Tibial nerve (tissue), 4 donors: Measurements from ENCODE around the gene APOH. TPM values are rescaled to one million over a fixed set of nuclear protein-coding genes. Genes with fewer than 3 reads are reported as not detected.

Experiments
- DNase-seq, 2 donors: peaks; one replicate each; pipeline ENCODE4 v3.0.0-alpha.2; 2019; ENCODE audit warnings: low spot score in 2 of 2
- H3K27ac ChIP-seq, 4 donors: fragments of 200-600 bp; sonication (generic) in 3 of 4; one replicate each; pipeline ENCODE4 v1.5.1; 2017 to 2019; ENCODE audit warnings: mild to moderate bottlenecking in 1 of 4
- H3K27me3 ChIP-seq, 2 donors: fragments of 200-600 bp; sonication (generic) in 1 of 2; one replicate each; pipeline versions ENCODE4 v1.5.1 to v1.6.0; 2017 to 2019
- H3K36me3 ChIP-seq, 3 donors: fragments of 200-600 bp; sonication (generic); one replicate each; pipeline ENCODE4 v1.5.1; 2018 to 2019
- H3K4me1 ChIP-seq, 4 donors: fragments of 200-600 bp; sonication (generic) in 3 of 4; one replicate each; pipeline ENCODE4 v1.5.1; 2017 to 2019
- H3K4me3 ChIP-seq, 4 donors: fragments of 200-600 bp; sonication (generic) in 3 of 4; one replicate each; pipeline ENCODE4 v1.5.1; 2017 to 2019; ENCODE audit warnings: mild to moderate bottlenecking in 1 of 4, moderate library complexity in 1 of 4
- H3K9me3 ChIP-seq, 4 donors: fragments of 200-600 bp; sonication (generic) in 3 of 4; one replicate each; pipeline ENCODE4 v1.5.1; 2017 to 2019
- EP300 ChIP-seq, 2 donors: sonication (generic); formaldehyde crosslinking; IDR thresholded peaks; one replicate each; pipeline ENCODE4 v1.6.1; 2017; ENCODE audit warnings: antibody characterized with exemption in 2 of 2, mild to moderate bottlenecking in 1 of 2
- POLR2A ChIP-seq, 2 donors: fragments of 450-650 bp; IDR thresholded peaks; one replicate each; pipeline ENCODE4 v1.6.1; 2017; ENCODE audit warnings: antibody characterized with exemption in 2 of 2, mild to moderate bottlenecking in 2 of 2, moderate library complexity in 2 of 2
- WGBS, 2 donors: methylation state at CpG; one replicate each; pipeline ENCODE4 v1.1.5; 2018; 5-methylcytosine and 5-hydroxymethylcytosine counted together
- small RNA-seq: library from RNA; depleted of rRNA; stranded (forward); fragments of <200 nt; gene quantifications from one replicate; pipeline ENCODE3, GENCODE V24; 2016
- total RNA-seq, 4 donors: library from RNA; depleted of rRNA; stranded (reverse); fragments of >200 nt; gene quantifications; one replicate each; pipeline ENCODE4 v1.1.0, GENCODE V29; 2016
- TF ChIP-seq, protein P1 (sequence below), 5 experiments: fragments of 200-600 bp in 3 of 5; fragments of 450-650 bp in 2 of 5; sonication (generic) in 3 of 5; IDR thresholded peaks; one replicate each; pipeline ENCODE4 v1.5.1; 2016 to 2019; ENCODE audit warnings: antibody characterized with exemption in 5 of 5, mild to moderate bottlenecking in 3 of 5, moderate library complexity in 2 of 5

Gene APOH
- total RNA-seq, 4 donors from 2014 or later = not detected

GRCh38 chr17:66169839-66170238 is 59.4 kb downstream of the APOH start:
- Histone ChIP-seq H3K27me3 (no peaks in the 10 kb centered on the region), H3K4me1 (no peaks in the 10 kb centered on the region), H3K4me3 (no peak overlapping the region), H3K27ac (no peak overlapping the region), H3K9me3 (no peaks in the 10 kb centered on the region), H3K36me3 (peaks cover 0 to 28% (median 0%) of the 10 kb centered on the region in 3 donors)
- 73 to 75% methylated on average over 3 of the region's 3 CpGs for WGBS, 2 donors
- DNase-seq = no peak
- no peak for TF ChIP-seq POLR2A (IDR thresholded peaks at IDR 0.05)
- TF ChIP-seq, protein P1, sequence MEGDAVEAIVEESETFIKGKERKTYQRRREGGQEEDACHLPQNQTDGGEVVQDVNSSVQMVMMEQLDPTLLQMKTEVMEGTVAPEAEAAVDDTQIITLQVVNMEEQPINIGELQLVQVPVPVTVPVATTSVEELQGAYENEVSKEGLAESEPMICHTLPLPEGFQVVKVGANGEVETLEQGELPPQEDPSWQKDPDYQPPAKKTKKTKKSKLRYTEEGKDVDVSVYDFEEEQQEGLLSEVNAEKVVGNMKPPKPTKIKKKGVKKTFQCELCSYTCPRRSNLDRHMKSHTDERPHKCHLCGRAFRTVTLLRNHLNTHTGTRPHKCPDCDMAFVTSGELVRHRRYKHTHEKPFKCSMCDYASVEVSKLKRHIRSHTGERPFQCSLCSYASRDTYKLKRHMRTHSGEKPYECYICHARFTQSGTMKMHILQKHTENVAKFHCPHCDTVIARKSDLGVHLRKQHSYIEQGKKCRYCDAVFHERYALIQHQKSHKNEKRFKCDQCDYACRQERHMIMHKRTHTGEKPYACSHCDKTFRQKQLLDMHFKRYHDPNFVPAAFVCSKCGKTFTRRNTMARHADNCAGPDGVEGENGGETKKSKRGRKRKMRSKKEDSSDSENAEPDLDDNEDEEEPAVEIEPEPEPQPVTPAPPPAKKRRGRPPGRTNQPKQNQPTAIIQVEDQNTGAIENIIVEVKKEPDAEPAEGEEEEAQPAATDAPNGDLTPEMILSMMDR (IDR thresholded peaks at IDR 0.05) = no peak
- no peak for TF ChIP-seq EP300 (IDR thresholded peaks at IDR 0.05)

DNA sequence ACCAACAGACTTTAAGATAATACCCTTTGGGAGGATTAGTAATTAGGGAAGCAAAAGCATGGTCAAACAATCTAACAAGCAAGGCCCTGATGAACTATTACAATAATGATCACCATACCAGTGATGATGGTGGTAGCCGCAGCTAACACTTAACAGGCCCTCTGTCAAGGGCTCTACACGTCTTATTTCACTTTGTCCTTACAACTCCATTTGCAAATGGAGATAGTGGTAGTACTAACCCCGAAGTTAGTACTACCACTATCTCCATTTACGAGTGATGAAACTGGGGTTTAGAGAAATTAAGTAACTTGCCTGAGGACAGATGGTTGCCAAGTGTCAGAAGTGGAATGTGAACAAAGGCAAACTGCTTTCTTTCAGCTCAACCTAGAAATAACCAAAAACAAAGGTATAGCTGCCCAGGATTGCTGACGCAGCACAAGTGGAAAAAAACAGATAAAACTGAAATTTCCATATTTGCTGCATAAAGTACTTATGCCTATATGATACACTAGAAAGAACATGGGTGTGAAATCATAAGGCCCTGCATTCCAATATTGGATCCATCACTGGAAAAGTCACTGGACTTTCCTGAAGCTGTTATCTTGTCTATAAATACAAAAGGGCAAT is 61.9 kb downstream of the APOH start:
- Histone ChIP-seq H3K27me3 (no peaks in the 10 kb centered on the region), H3K36me3 (peaks cover 0 to 17% (median 0%) of the 10 kb centered on the region in 3 donors), H3K9me3 (no peaks in the 10 kb centered on the region), H3K27ac (no peak overlapping the region), H3K4me1 (no peaks in the 10 kb centered on the region), H3K4me3 (no peak overlapping the region)
- DNase-seq = no peak
- 64 to 72% methylated on average over 5 of the region's 5 CpGs for WGBS, 2 donors
- TF ChIP-seq POLR2A (IDR thresholded peaks at IDR 0.05) = no peak
- TF ChIP-seq EP300 (IDR thresholded peaks at IDR 0.05) = no peak
- TF ChIP-seq, protein P1 (IDR thresholded peaks at IDR 0.05) = no peak

DNA sequence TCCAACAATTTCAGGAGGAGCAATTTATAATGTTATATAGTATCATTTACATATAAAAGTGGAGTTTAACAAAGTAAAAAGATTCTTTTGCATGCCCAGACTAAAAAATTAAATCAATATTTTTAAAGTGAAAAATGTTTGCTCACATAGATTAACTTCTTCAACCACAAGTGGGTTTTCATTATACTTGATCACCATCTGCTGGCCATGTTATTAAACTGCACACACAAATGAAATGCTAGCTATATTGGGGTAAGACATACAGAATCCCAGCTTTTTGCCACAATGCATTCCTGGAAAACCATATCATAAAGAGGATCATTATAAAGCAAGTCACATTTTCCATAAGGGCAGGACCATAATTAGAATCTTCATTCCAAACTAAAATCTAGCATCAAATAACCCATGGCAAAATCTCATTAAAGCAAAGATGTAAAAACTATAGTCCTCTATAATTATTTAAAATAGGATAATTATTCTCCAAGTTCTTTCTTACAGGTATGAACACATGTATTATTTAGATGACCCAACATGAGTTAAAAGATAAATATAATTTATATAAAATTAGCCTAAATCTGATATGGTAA is 63.6 kb downstream of the APOH start:
- Histone ChIP-seq H3K27me3 (no peaks in the 10 kb centered on the region), H3K4me3 (no peak overlapping the region), H3K27ac (no peak overlapping the region), H3K36me3 (peaks cover 0 to 25% (median 0%) of the 10 kb centered on the region in 3 donors), H3K9me3 (peaks cover 0 to 2% (median 0%) of the 10 kb centered on the region in 4 donors), H3K4me1 (no peaks in the 10 kb centered on the region)
- DNase-seq = peak in 1 of 2 donors; percentile 12
- TF ChIP-seq EP300 (IDR thresholded peaks at IDR 0.05) (no peak), POLR2A (IDR thresholded peaks at IDR 0.05) (no peak)
- TF ChIP-seq, protein P1 (IDR thresholded peaks at IDR 0.05) = peak; percentile 53 to 77 (median 67)

Small RNAs within 50 kb of the gene (small RNA-seq; reads per million reads assigned to genes)
- gene RNA5SP444 = not detected

Other genes starting within 250 kb of the APOH start
- gene CEP112, start 37.3 kb downstream of the APOH start, total RNA-seq = 10 to 100 TPM; 26.0 to 46.8 (median 34.2) TPM
- gene PRKCA, start 73.2 kb upstream of the APOH start, total RNA-seq = 10 to 100 TPM; 55.8 to 90.7 (median 66.7) TPM